HCT116 (cell line): Measurements from ENCODE around the gene SLF1. TPM values are rescaled to one million over a fixed set of nuclear protein-coding genes. Genes with fewer than 3 reads are reported as not detected.

Experiments used
- ATAC-seq: fragments of 200-7000 bp; cut with Tn5 transposase; 2 replicates; pipeline ENCODE4 v1.9.1; 2020; ENCODE audit warnings: mild to moderate bottlenecking, moderate library complexity
- BruUV-seq: library from RNA; stranded (reverse); fragments of 400-500 nt; replicated peaks from 2 replicates; lab custom pipeline; 2021; lab: Mats Ljungman, UMichigan
- CTCF ChIA-PET: fragments of 300-600 bp; sonication (Branson Sonifier 250); formaldehyde crosslinking; loops from one replicate; lab custom pipeline; 2021; ENCODE audit warnings: antibody characterized with exemption; lab: Charles Lee
- POLR2A ChIA-PET: fragments of 300-600, 350-600 bp; sonication (Branson Sonifier 250); formaldehyde crosslinking; loops from one replicate; lab custom pipeline; 2021; ENCODE audit warnings: antibody characterized with exemption; lab: Charles Lee
- RAD21 ChIA-PET, 2 experiments: fragments of 300-600 bp; sonication (Branson Sonifier 250); formaldehyde crosslinking; loops; one replicate each; lab custom pipeline; 2023; ENCODE audit warnings: low total read pairs in 2 of 2; ENCODE audit not compliant: uncharacterized antibody in 2 of 2, unreplicated experiment in 2 of 2, low non-redundant PET in 1 of 2; lab: Charles Lee
- DNase-seq: peaks from one replicate; pipeline ENCODE4 v3.0.0-alpha.2; 2010; ENCODE audit warnings: low read depth, low spot score
- H2AFZ ChIP-seq: fragments of 200-600 bp; shearing (Covaris generic), sonication (generic); 2 replicates; pipeline ENCODE4 v1.6.1; 2017; ENCODE audit warnings: low read depth, mixed run types, mixed read lengths, antibody characterized with exemption, low read length; ENCODE audit not compliant: poor library complexity, severe bottlenecking
- H3K27ac ChIP-seq: 2 replicates; pipeline ENCODE4 v1.5.1; 2012; ENCODE audit warnings: low read depth, low read length
- H3K27me3 ChIP-seq: fragments of 200-600 bp; sonication (generic); 2 replicates; pipeline ENCODE4 v1.6.1; 2016; ENCODE audit warnings: mixed run types, low read length, mixed read lengths; ENCODE audit not compliant: insufficient read depth
- H3K36me3 ChIP-seq, 2 experiments: fragments of 200-500 bp in 1 of 2; fragments of 200-600 bp in 1 of 2; sonication (Bioruptor generic) in 1 of 2; sonication (generic) in 1 of 2; 2 replicates each; pipeline versions ENCODE4 v1.5.1 to v1.6.1; 2014 to 2016; ENCODE audit warnings: low read length in 2 of 2, inconsistent platforms in 1 of 2, mixed read lengths in 1 of 2, mixed run types in 1 of 2; ENCODE audit not compliant: insufficient read depth in 2 of 2, control insufficient read depth in 1 of 2
- H3K4me1 ChIP-seq, 2 experiments: fragments of 200-600 bp in 1 of 2; sonication (generic) in 1 of 2; 2 replicates each; pipeline versions ENCODE4 v1.5.1 to v1.6.1; 2012 to 2017; ENCODE audit warnings: low read length in 2 of 2, inconsistent platforms in 1 of 2, mild to moderate bottlenecking in 1 of 2, mixed read lengths in 1 of 2, mixed run types in 1 of 2, moderate library complexity in 1 of 2; ENCODE audit not compliant: insufficient read depth in 2 of 2, control insufficient read depth in 1 of 2
- H3K4me2 ChIP-seq: fragments of 200-600 bp; sonication (generic); 2 replicates; pipeline ENCODE4 v1.6.1; 2017; ENCODE audit warnings: mixed run types, low read length, mixed read lengths
- H3K4me3 ChIP-seq, 2 experiments: fragments of 200-600 bp in 1 of 2; sonication (generic) in 1 of 2; replicated peaks in 1 of 2; 2 replicates each; pipeline ENCODE4 v1.5.1; 2011 to 2016; ENCODE audit warnings: low read length in 2 of 2, control low read depth in 1 of 2, low read depth in 1 of 2, mild to moderate bottlenecking in 1 of 2, mixed read lengths in 1 of 2, mixed run types in 1 of 2
- H3K79me2 ChIP-seq: fragments of 200-600 bp; sonication (generic); 2 replicates; pipeline ENCODE4 v1.6.1; 2017; ENCODE audit warnings: mild to moderate bottlenecking, mixed run types, low read length, moderate library complexity, mixed read lengths; ENCODE audit not compliant: insufficient read depth
- H3K9ac ChIP-seq: fragments of 200-600 bp; sonication (generic); 2 replicates; pipeline ENCODE4 v1.6.1; 2016; ENCODE audit warnings: low read length, mixed read lengths
- H3K9me2 ChIP-seq: fragments of 200-600 bp; sonication (generic), shearing (Covaris generic); 2 replicates; pipeline ENCODE4 v1.6.1; 2017; ENCODE audit warnings: mixed run types, mild to moderate bottlenecking, moderate library complexity; ENCODE audit not compliant: insufficient read depth
- H3K9me3 ChIP-seq, 2 experiments: fragments of 200-500 bp in 1 of 2; fragments of 200-600 bp in 1 of 2; sonication (Bioruptor generic) in 1 of 2; sonication (generic) in 1 of 2; 2 replicates each; pipeline ENCODE4 v1.6.1; 2014 to 2017; ENCODE audit warnings: low read length in 2 of 2, mixed read lengths in 2 of 2, inconsistent platforms in 1 of 2, low read depth in 1 of 2, mild to moderate bottlenecking in 1 of 2, mixed run types in 1 of 2, moderate library complexity in 1 of 2; ENCODE audit not compliant: control insufficient read depth in 1 of 2, insufficient read depth in 1 of 2
- H4K20me1 ChIP-seq: fragments of 200-600 bp; sonication (generic), shearing (Covaris generic); 2 replicates; pipeline ENCODE4 v1.6.1; 2017; ENCODE audit warnings: mixed run types, mild to moderate bottlenecking, moderate library complexity; ENCODE audit not compliant: insufficient read depth
- EGR1 ChIP-seq: IDR thresholded peaks from 2 replicates; pipeline ENCODE4 v1.6.1; 2012; ENCODE audit warnings: low read depth
- ELF1 ChIP-seq: IDR thresholded peaks from 2 replicates; pipeline ENCODE4 v1.6.1; 2012; ENCODE audit warnings: low read depth, borderline replicate concordance
- EZH2 ChIP-seq: fragments of 200-600 bp; sonication (generic); IDR thresholded peaks from 2 replicates; pipeline ENCODE4 v1.6.1; 2017; ENCODE audit warnings: antibody characterized with exemption, mixed run types
- FOSL1 ChIP-seq: IDR thresholded peaks from 2 replicates; pipeline ENCODE4 v1.6.1; 2012; ENCODE audit warnings: low read depth
- SIN3A ChIP-seq: IDR thresholded peaks from 2 replicates; pipeline ENCODE4 v1.6.1; 2012; ENCODE audit warnings: low read depth
- intact Hi-C: fragments of 100-400 bp; cut with micrococcal nuclease; formaldehyde crosslinking; loops from 2 replicates; pipeline ENCODE4 v1.10.0; 2022
- total RNA-seq: library from RNA; stranded (reverse); gene quantifications from one replicate; pipeline ENCODE4 v1.2.1, GENCODE V29; 2021; ENCODE audit not compliant: unreplicated experiment
- TF ChIP-seq, protein P1 (sequence below), 3 experiments: fragments of 200-600 bp in 1 of 3; sonication (generic) in 1 of 3; IDR thresholded peaks in 2 of 3; conservative IDR thresholded peaks in 1 of 3; 2 replicates each; pipeline ENCODE4 v1.5.1; 2012 to 2017; ENCODE audit warnings: low read depth in 2 of 3, low read length in 2 of 3, antibody characterized with exemption in 1 of 3, borderline replicate concordance in 1 of 3, control low read depth in 1 of 3, mild to moderate bottlenecking in 1 of 3, mixed read lengths in 1 of 3, mixed run types in 1 of 3, moderate library complexity in 1 of 3; ENCODE audit not compliant: insufficient read depth in 1 of 3

Gene SLF1
- total RNA-seq, 1 experiment from 2014 or later: 10.4 TPM

DNA sequence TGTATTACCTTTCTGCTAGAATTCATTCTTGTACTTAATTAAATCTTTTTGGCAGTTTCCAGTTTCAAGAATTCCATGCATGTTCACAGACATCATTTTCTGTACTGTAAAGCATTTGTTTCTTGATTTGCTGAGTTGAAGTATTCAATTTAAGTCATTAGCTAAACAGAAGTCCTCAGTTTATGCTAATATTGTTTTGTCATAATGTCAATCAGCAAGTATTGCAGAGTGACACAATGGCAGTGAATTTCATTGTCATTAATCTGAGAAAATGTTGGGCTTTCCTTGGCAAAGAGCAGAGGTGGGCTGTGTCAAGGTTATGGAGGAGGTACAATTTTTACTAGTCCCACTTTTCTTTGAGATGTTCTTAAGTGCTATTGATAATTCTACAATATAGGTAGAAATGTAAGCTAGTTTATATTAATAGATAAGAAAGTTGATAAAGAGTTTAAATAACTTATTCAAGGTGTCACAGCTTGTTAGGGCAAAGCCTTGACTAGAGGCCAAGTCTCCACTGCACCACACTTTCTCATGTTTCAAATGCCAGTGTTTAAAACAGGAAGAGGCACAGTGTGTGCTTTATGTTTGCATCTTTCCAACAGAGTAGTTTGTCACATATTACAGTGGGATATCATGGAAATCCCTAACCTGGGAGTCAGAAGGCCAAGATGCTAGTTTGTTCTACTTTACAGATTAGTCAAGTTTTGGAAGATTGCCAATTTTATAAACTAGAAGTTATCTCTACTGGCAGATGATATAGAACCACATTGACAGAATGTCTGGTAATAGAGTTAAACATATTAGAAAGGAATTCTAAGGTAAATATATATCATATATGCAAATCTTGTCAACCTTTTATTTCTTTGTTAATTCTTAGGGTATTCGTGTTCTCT, 56.3 kb downstream of the SLF1 start:
- Histone ChIP-seq H3K9ac (no peak overlapping the region), H3K9me2 (no peaks in the 10 kb centered on the region), H3K9me3 (no peaks in the 10 kb centered on the region), H3K27ac (no peak overlapping the region), H3K79me2 (no peaks in the 10 kb centered on the region), H2AFZ (no peak overlapping the region), H3K4me2 (no peak overlapping the region), H3K4me1 (no peaks in the 10 kb centered on the region), H3K4me3 (no peak overlapping the region), H3K36me3 (0 out of 4 replicates have a peak, but pooled peaks cover 0 to 4% of the 10 kb centered on the region in 2 experiments), H4K20me1 (no peaks in the 10 kb centered on the region), H3K27me3 (no peaks in the 10 kb centered on the region)
- intact Hi-C loops: no loop called here
- RAD21 ChIA-PET: no interaction called here
- CTCF ChIA-PET: no interaction called here
- BruUV-seq: no TSS peak
- POLR2A ChIA-PET: no interaction called here
- ATAC-seq (no peak), DNase-seq (no peak)
- no peak for TF ChIP-seq FOSL1
- TF ChIP-seq, protein P1, sequence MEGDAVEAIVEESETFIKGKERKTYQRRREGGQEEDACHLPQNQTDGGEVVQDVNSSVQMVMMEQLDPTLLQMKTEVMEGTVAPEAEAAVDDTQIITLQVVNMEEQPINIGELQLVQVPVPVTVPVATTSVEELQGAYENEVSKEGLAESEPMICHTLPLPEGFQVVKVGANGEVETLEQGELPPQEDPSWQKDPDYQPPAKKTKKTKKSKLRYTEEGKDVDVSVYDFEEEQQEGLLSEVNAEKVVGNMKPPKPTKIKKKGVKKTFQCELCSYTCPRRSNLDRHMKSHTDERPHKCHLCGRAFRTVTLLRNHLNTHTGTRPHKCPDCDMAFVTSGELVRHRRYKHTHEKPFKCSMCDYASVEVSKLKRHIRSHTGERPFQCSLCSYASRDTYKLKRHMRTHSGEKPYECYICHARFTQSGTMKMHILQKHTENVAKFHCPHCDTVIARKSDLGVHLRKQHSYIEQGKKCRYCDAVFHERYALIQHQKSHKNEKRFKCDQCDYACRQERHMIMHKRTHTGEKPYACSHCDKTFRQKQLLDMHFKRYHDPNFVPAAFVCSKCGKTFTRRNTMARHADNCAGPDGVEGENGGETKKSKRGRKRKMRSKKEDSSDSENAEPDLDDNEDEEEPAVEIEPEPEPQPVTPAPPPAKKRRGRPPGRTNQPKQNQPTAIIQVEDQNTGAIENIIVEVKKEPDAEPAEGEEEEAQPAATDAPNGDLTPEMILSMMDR (IDR thresholded peaks at IDR 0.05 in 2 of 3, conservative IDR thresholded peaks at IDR 0.05 in 1 of 3; ENCODE audit: borderline replicate concordance in 1 of 3, insufficient read depth in 1 of 3, low read depth in 2 of 3, low read length in 2 of 3): no peak
- TF ChIP-seq EZH2: no peak
- no peak for TF ChIP-seq SIN3A
- TF ChIP-seq ELF1: no peak
- TF ChIP-seq EGR1: no peak
